DOHH2 (cell line): ENCODE data around the gene FAM20C.

Source experiments
- CTCF ChIP-seq: fragments of 200-600 bp; sonication (generic); IDR thresholded peaks from one replicate; pipeline ENCODE4 v1.5.1; 2014; ENCODE audit warnings: antibody characterized with exemption, mild to moderate bottlenecking, low read depth, low read length; ENCODE audit not compliant: poor library complexity, severe bottlenecking
- EZH2phosphoT487 ChIP-seq: fragments of 200-600 bp; sonication (generic); IDR thresholded peaks from 2 replicates; pipeline ENCODE4 v1.6.1; 2017; ENCODE audit warnings: borderline replicate concordance, mild to moderate bottlenecking, antibody characterized with exemption, low read length, moderate library complexity, mixed read lengths

- TF ChIP-seq CTCF: no peak
- TF ChIP-seq EZH2phosphoT487: no peak
Observed at GRCh38 chr7:195830-196128, 3.4 kb downstream of the FAM20C start.
